ENCODE measurements around the gene BPIFB3. TPM values are rescaled to one million over a fixed set of nuclear protein-coding genes. Genes with fewer than 3 reads are reported as not detected.

Gene BPIFB3
- polyA plus RNA-seq, 3 donors, result not detected

DNA sequence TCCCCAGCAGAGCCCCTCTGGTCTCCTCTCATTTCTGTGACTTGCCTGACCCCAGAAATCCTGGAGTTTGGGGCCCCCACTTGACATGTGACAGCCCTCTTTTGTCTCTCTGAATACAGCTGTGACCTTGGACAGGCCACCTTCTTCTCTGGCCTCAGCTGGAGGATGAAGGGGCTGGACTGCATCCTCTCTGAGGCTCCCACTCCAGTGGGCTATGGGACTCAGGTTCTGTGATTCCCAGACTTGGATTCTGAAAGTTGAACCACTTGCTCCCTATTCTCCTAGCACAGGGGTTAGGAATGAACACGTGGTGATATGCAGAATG, 9.1 kb downstream of the BPIFB3 start:
- DNase-seq, result no peak
- Histone ChIP-seq H2AFZ (ENCODE audit: insufficient read depth, low read depth, low read length, poor library complexity, severe bottlenecking) (no peak overlapping the region), H3K36me3 (replicated peaks in 1 of 2; ENCODE audit: control insufficient read depth in 1 of 2, insufficient read depth in 2 of 2, low read length in 2 of 2) (no peaks in the 10 kb centered on the region), H3K27me3 (ENCODE audit: control insufficient read depth in 2 of 2, insufficient read depth in 2 of 2, low read length in 2 of 2) (no peaks in the 10 kb centered on the region), H4K20me1 (ENCODE audit: insufficient read depth, low read length) (no peaks in the 10 kb centered on the region), H3K9me3 (replicated peaks in 1 of 2; ENCODE audit: control insufficient read depth in 1 of 2, insufficient read depth in 1 of 2, low read length in 2 of 2) (no peaks in the 10 kb centered on the region), H3K4me3 (replicated peaks in 1 of 3; ENCODE audit: low read depth in 2 of 3, low read length in 3 of 3) (no peak overlapping the region), H3K4me1 (ENCODE audit: control insufficient read depth in 1 of 2, insufficient read depth in 2 of 2, low read length in 2 of 2) (peaks cover 5% of the 10 kb centered on the region in 2 donors), H3K4me2 (replicated peaks; ENCODE audit: extremely low read depth, low read length, poor library complexity, severe bottlenecking) (no peak overlapping the region), H3K79me2 (ENCODE audit: insufficient read depth, low read length) (no peaks in the 10 kb centered on the region), H3K9ac (ENCODE audit: insufficient read depth, low read length, poor library complexity, severe bottlenecking) (no peak overlapping the region), H3K27ac (ENCODE audit: low read depth in 1 of 2, low read length in 2 of 2) (no peak overlapping the region)
- TF ChIP-seq, protein P1, sequence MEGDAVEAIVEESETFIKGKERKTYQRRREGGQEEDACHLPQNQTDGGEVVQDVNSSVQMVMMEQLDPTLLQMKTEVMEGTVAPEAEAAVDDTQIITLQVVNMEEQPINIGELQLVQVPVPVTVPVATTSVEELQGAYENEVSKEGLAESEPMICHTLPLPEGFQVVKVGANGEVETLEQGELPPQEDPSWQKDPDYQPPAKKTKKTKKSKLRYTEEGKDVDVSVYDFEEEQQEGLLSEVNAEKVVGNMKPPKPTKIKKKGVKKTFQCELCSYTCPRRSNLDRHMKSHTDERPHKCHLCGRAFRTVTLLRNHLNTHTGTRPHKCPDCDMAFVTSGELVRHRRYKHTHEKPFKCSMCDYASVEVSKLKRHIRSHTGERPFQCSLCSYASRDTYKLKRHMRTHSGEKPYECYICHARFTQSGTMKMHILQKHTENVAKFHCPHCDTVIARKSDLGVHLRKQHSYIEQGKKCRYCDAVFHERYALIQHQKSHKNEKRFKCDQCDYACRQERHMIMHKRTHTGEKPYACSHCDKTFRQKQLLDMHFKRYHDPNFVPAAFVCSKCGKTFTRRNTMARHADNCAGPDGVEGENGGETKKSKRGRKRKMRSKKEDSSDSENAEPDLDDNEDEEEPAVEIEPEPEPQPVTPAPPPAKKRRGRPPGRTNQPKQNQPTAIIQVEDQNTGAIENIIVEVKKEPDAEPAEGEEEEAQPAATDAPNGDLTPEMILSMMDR (IDR thresholded peaks at IDR 0.05), result no peak
- H3K36me3 Mint-ChIP-seq, result no peaks in the 10 kb centered on the region
- H3K27me3 Mint-ChIP-seq (ENCODE audit: low read depth in 3 of 3), result peaks cover 0 to 4% (median 2%) of the 10 kb centered on the region in 3 donors
- intact Hi-C loops (cut with micrococcal nuclease), result no loop called here
- H3K4me1 Mint-ChIP-seq, result peaks cover 9% of the 10 kb centered on the region
- H3K27ac Mint-ChIP-seq, result no peak overlapping the region
- WGBS (ENCODE audit: insufficient coverage), result no CpG with 5 or more reads among the region's 1 CpG
- H3K4me3 Mint-ChIP-seq, result no peak overlapping the region
- H3K9me3 Mint-ChIP-seq, result no peaks in the 10 kb centered on the region

DNA sequence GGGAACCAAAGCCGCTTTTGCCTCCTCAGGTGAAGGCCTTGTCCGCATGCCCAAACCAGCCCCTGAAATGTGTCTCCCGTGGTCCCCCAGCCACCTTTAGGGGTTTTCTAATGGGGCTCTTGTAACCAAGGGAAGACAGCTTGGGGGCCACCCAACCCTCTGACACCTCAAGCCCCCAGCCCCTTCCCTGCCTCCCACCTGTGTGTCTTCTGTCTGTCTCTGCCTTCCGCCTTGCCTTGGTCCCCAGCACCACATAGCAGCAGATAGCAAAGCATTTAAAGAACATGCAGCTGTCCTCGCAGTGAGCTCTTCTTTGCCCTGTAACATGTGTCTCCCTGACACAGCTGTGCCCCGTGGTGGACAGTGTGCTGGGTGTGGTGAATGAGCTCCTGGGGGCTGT, 9.6 kb downstream of the BPIFB3 start:
- no peak overlapping the region for H3K27ac ChIP-seq (ENCODE audit: low read depth in 1 of 2, low read length in 2 of 2)
- H3K27me3 Mint-ChIP-seq (ENCODE audit: low read depth in 3 of 3), result peaks cover 0 to 4% (median 2%) of the 10 kb centered on the region in 3 donors
- intact Hi-C loops (cut with micrococcal nuclease), result no loop called here

More for the DNA sequence above, 9.6 kb downstream of the BPIFB3 start:
- H4K20me1 ChIP-seq (ENCODE audit: insufficient read depth, low read length), result no peaks in the 10 kb centered on the region
- no peak overlapping the region for H3K4me3 ChIP-seq (replicated peaks in 1 of 3; ENCODE audit: low read depth in 2 of 3, low read length in 3 of 3)
- no peaks in the 10 kb centered on the region for H3K36me3 Mint-ChIP-seq
- H2AFZ ChIP-seq (ENCODE audit: insufficient read depth, low read depth, low read length, poor library complexity, severe bottlenecking), result no peak overlapping the region
- 83% methylated on average over 2 of the region's 6 CpGs for whole genome bisulfite sequencing (ENCODE audit: insufficient coverage)
- TF ChIP-seq, protein P1 (IDR thresholded peaks at IDR 0.05), result no peak
- no peaks in the 10 kb centered on the region for H3K79me2 ChIP-seq (ENCODE audit: insufficient read depth, low read length)
- H3K9me3 ChIP-seq (replicated peaks in 1 of 2; ENCODE audit: control insufficient read depth in 1 of 2, insufficient read depth in 1 of 2, low read length in 2 of 2), result no peaks in the 10 kb centered on the region
- H3K36me3 ChIP-seq (replicated peaks in 1 of 2; ENCODE audit: control insufficient read depth in 1 of 2, insufficient read depth in 2 of 2, low read length in 2 of 2), result no peaks in the 10 kb centered on the region
- no peaks in the 10 kb centered on the region for H3K9me3 Mint-ChIP-seq
- no peak overlapping the region for H3K4me2 ChIP-seq (replicated peaks; ENCODE audit: extremely low read depth, low read length, poor library complexity, severe bottlenecking)
- no peak for DNase-seq
- no peak overlapping the region for H3K4me3 Mint-ChIP-seq
- H3K4me1 ChIP-seq (ENCODE audit: control insufficient read depth in 1 of 2, insufficient read depth in 2 of 2, low read length in 2 of 2), result peaks cover 10% of the 10 kb centered on the region in 2 donors
- H3K9ac ChIP-seq (ENCODE audit: insufficient read depth, low read length, poor library complexity, severe bottlenecking), result no peak overlapping the region
- H3K27ac Mint-ChIP-seq, result no peak overlapping the region
- H3K4me1 Mint-ChIP-seq, result peaks cover 14% of the 10 kb centered on the region
- no peaks in the 10 kb centered on the region for H3K27me3 ChIP-seq (ENCODE audit: control insufficient read depth in 2 of 2, insufficient read depth in 2 of 2, low read length in 2 of 2)

Measured in CD14-positive monocyte (primary cell).